B cell (primary cell): ENCODE data around the gene EXOSC9. TPM values are rescaled to one million over a fixed set of nuclear protein-coding genes. Genes with fewer than 3 reads are reported as not detected.

Experiments
- ATAC-seq: fragments of 200-7000 bp; cut with Tn5 transposase; one replicate; pipeline ENCODE4 v1.10.0; 2021; ENCODE audit warnings: low read depth, mild to moderate bottlenecking, moderate number of reproducible peaks, moderate library complexity
- CTCF ChIA-PET: fragments of 350-600 bp; sonication (Branson Sonifier 250); formaldehyde crosslinking; loops from one replicate; lab custom pipeline; 2021; ENCODE audit warnings: antibody characterized with exemption, inconsistent platforms; lab: Charles Lee
- POLR2A ChIA-PET: fragments of 350-600 bp; sonication (Branson Sonifier 250); formaldehyde crosslinking; loops from one replicate; lab custom pipeline; 2021; ENCODE audit warnings: antibody characterized with exemption; lab: Charles Lee
- DNase-seq: peaks from one replicate; pipeline ENCODE4 v3.0.0; 2013
- H2AFZ ChIP-seq: 2 replicates; pipeline ENCODE4 v1.6.1; 2012; ENCODE audit warnings: mild to moderate bottlenecking, low read depth, low read length; ENCODE audit not compliant: insufficient read depth, poor library complexity, severe bottlenecking
- H3K27ac ChIP-seq, 2 donors: 1 replicate in 1 of 2; 2 replicates in 1 of 2; pipeline ENCODE4 v1.5.1; 2012 to 2013; ENCODE audit warnings: low read length in 2 of 2, mild to moderate bottlenecking in 2 of 2, moderate library complexity in 1 of 2
- H3K27me3 ChIP-seq, 4 experiments: fragments of 200-600 bp in 1 of 4; sonication (generic) in 1 of 4; replicated peaks in 1 of 4; 1 replicate in 2 of 4; 2 replicates in 2 of 4; pipeline versions ENCODE4 v1.6.1 to v1.7.0; 2013 to 2016; ENCODE audit warnings: low read length in 3 of 4, mild to moderate bottlenecking in 2 of 4, mixed read lengths in 1 of 4, moderate library complexity in 1 of 4; ENCODE audit not compliant: insufficient read depth in 4 of 4, control insufficient read depth in 3 of 4; ENCODE audit errors: control extremely low read depth in 1 of 4
- H3K36me3 ChIP-seq, 2 experiments: replicated peaks in 1 of 2; 1 replicate in 1 of 2; 2 replicates in 1 of 2; pipeline versions ENCODE4 v1.6.1 to v1.7.1; 2013; ENCODE audit warnings: low read length in 1 of 2; ENCODE audit not compliant: insufficient read depth in 2 of 2, control insufficient read depth in 1 of 2; ENCODE audit errors: control extremely low read depth in 1 of 2, extremely low read depth in 1 of 2
- H3K4me1 ChIP-seq, 2 donors: fragments of 200-600 bp in 1 of 2; sonication (generic) in 1 of 2; 1 replicate in 1 of 2; 2 replicates in 1 of 2; pipeline versions ENCODE4 v1.5.1 to v1.6.1; 2013 to 2017; ENCODE audit warnings: low read length in 2 of 2; ENCODE audit not compliant: control insufficient read depth in 2 of 2, insufficient read depth in 2 of 2
- H3K4me2 ChIP-seq: replicated peaks from 2 replicates; pipeline ENCODE3; 2012; ENCODE audit warnings: mild to moderate bottlenecking, low read depth, low read length; ENCODE audit not compliant: poor library complexity, severe bottlenecking
- H3K4me3 ChIP-seq, 5 experiments: fragments of 200-600 bp in 1 of 5; sonication (generic) in 1 of 5; 1 replicate in 3 of 5; 2 replicates in 2 of 5; pipeline versions ENCODE4 v1.5.1 to v1.7.0; 2011 to 2016; ENCODE audit warnings: low read length in 4 of 5, mild to moderate bottlenecking in 4 of 5, low read depth in 2 of 5, control low read depth in 1 of 5, moderate library complexity in 1 of 5; ENCODE audit not compliant: insufficient read depth in 1 of 5; ENCODE audit errors: control extremely low read depth in 1 of 5, extremely low read depth in 1 of 5
- H3K79me2 ChIP-seq: fragments of 200-600 bp; sonication (generic); one replicate; pipeline ENCODE4 v1.6.0; 2016; ENCODE audit warnings: low read length; ENCODE audit not compliant: control insufficient read depth, insufficient read depth
- H3K9ac ChIP-seq: fragments of 200-600 bp; sonication (generic); 2 replicates; pipeline ENCODE4 v1.6.1; 2017; ENCODE audit warnings: mild to moderate bottlenecking, low read length, moderate library complexity
- H3K9me3 ChIP-seq, 3 donors: one replicate each; pipeline versions ENCODE4 v1.6.1 to v1.7.1; 2013; ENCODE audit warnings: low read length in 2 of 3; ENCODE audit not compliant: control insufficient read depth in 2 of 3, insufficient read depth in 1 of 3; ENCODE audit errors: control extremely low read depth in 1 of 3
- H4K20me1 ChIP-seq: 2 replicates; pipeline ENCODE4 v1.6.0; 2012; ENCODE audit warnings: mild to moderate bottlenecking, low read length; ENCODE audit not compliant: insufficient read depth, control insufficient read depth, poor library complexity, severe bottlenecking
- H3K27ac Mint-ChIP-seq: one replicate; pipeline ENCODE4 v1.8.0; 2021; ENCODE audit warnings: mixed read lengths
- H3K27me3 Mint-ChIP-seq: one replicate; pipeline ENCODE4 v1.8.0; 2021; ENCODE audit warnings: mixed read lengths
- H3K4me1 Mint-ChIP-seq: one replicate; pipeline ENCODE4 v1.8.0; 2021; ENCODE audit warnings: mixed read lengths
- H3K4me3 Mint-ChIP-seq: one replicate; pipeline ENCODE4 v1.8.0; 2021; ENCODE audit warnings: mixed read lengths
- H3K9me3 Mint-ChIP-seq: one replicate; pipeline ENCODE4 v1.8.0; 2022; ENCODE audit warnings: mixed read lengths; ENCODE audit not compliant: insufficient read depth
- CTCF ChIP-seq: fragments of 200-600 bp; IDR thresholded peaks from one replicate; pipeline ENCODE4 v1.8.0; 2022; ENCODE audit warnings: antibody characterized with exemption, mild to moderate bottlenecking
- EZH2 ChIP-seq: IDR thresholded peaks from 2 replicates; pipeline ENCODE4 v1.6.1; 2012; ENCODE audit warnings: borderline replicate concordance, low read depth, mild to moderate bottlenecking, moderate library complexity, low read length; ENCODE audit not compliant: insufficient read depth, poor library complexity, severe bottlenecking
- whole genome bisulfite sequencing: methylation state at CpG from one replicate; pipeline ENCODE4 v1.1.5; 2013; ENCODE audit warnings: missing lambda C conversion rate; ENCODE audit not compliant: insufficient coverage; 5-methylcytosine and 5-hydroxymethylcytosine counted together
- intact Hi-C: fragments of 100-400 bp; cut with micrococcal nuclease; formaldehyde crosslinking; loops from one replicate; pipeline ENCODE4 v1.10.0; 2022
- polyA plus RNA-seq: library from polyadenylated mRNA; depleted of rRNA; stranded (reverse); fragments of >200 nt; gene quantifications from 2 replicates; pipeline ENCODE4 v1.2.3, GENCODE V29; 2012
- total RNA-seq, 2 donors: library from RNA; stranded (reverse); fragments of 120-200 nt in 1 of 2; gene quantifications; 1 replicate in 1 of 2; 2 replicates in 1 of 2; pipeline versions ENCODE4 v1.2.3 to v1.2.4, GENCODE V29; 2013 to 2022

The EXOSC9 gene
- total and polyA plus RNA-seq, 2 donors (not counting 1 experiment from before 2014, with no cell fraction given), result 27.5 to 35.5 TPM

- Mint-ChIP-seq H3K27me3 (peaks cover 25% of the 10 kb centered on the region), H3K4me3 (no peak overlapping the region), H3K9me3 (peaks cover 2% of the 10 kb centered on the region), H3K4me1 (no peaks in the 10 kb centered on the region), H3K27ac (no peak overlapping the region)
- TF ChIP-seq CTCF, result no peak
- TF ChIP-seq EZH2, result no peak
- H2AFZ ChIP-seq, result no peak overlapping the region
- ATAC-seq (no peak), DNase-seq (no peak)
- H3K9me3 ChIP-seq, result peaks cover 0 to under 1% (median 0%) of the 10 kb centered on the region in 3 donors
- intact Hi-C loops, result no loop called here
- no peak overlapping the region for H3K9ac ChIP-seq
- H3K4me2 ChIP-seq, result no peak overlapping the region
- H3K27me3 ChIP-seq, result peaks cover 0 to 8% (median 4%) of the 10 kb centered on the region in 4 experiments
- no peaks in the 10 kb centered on the region for H3K4me1 ChIP-seq
- no peaks in the 10 kb centered on the region for H4K20me1 ChIP-seq
- H3K36me3 ChIP-seq, result no peaks in the 10 kb centered on the region
- ChIA-PET POLR2A (no interaction called here), CTCF (no interaction called here)
- no CpG with 5 or more reads among the region's 8 CpGs for WGBS
- no peak overlapping the region for H3K4me3 ChIP-seq
- no peak overlapping the region for H3K27ac ChIP-seq
- no peaks in the 10 kb centered on the region for H3K79me2 ChIP-seq
These were observed 22.0 kb upstream of the EXOSC9 start for GRCh38 chr4:121778991-121779628.

GRCh38 chr4:121783210-121783609, 17.9 kb upstream of the EXOSC9 start:
- Histone ChIP-seq H3K4me3 (no peak overlapping the region), H3K27ac (no peak overlapping the region), H3K36me3 (no peaks in the 10 kb centered on the region), H3K9me3 (peaks cover 0 to 4% (median 3%) of the 10 kb centered on the region in 3 donors), H2AFZ (no peak overlapping the region), H3K27me3 (peaks cover 0 to 16% (median 11%) of the 10 kb centered on the region in 4 experiments), H3K79me2 (no peaks in the 10 kb centered on the region), H3K4me1 (no peaks in the 10 kb centered on the region), H4K20me1 (no peaks in the 10 kb centered on the region), H3K4me2 (no peak overlapping the region), H3K9ac (no peak overlapping the region)
- DNase-seq, result no peak
- POLR2A ChIA-PET, result no interaction called here
- CTCF ChIA-PET, result no interaction called here
- H3K4me1 Mint-ChIP-seq, result no peaks in the 10 kb centered on the region
- intact Hi-C loops, result no loop called here
- no peak overlapping the region for H3K27ac Mint-ChIP-seq
- H3K9me3 Mint-ChIP-seq, result peaks cover 2% of the 10 kb centered on the region
- WGBS, result no CpG with 5 or more reads among the region's 1 CpG
- no peak for ATAC-seq
- TF ChIP-seq EZH2 (no peak), CTCF (no peak)
- peaks cover 42% of the 10 kb centered on the region for H3K27me3 Mint-ChIP-seq
- no peak overlapping the region for H3K4me3 Mint-ChIP-seq
